ENCODE results near the gene XCR1.

XCR1 gene

DNA sequence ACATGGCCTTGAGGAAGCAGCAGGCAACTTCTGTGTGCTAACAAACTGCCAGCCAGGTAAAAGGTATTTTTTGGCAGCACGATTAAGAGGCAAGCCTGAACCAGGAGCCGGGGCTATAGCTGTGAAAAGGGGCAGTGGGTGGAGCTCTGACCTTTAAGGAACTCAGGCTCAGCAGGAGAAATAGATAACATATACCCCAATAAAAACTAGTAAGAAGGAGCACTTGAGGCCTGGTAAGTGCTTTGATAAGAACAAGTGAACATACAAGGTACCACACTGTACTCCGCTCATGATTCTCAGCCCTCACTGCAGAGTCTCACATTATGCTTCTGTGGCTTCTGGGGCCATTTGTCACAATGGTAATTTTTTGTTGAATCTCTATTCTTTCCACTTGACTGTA lies 37.1 kb downstream of the XCR1 start:
- H3K79me2 ChIP-seq (ENCODE audit: control insufficient read depth, low read length) = peaks cover 92% of the 10 kb centered on the region
- H3K4me3 ChIP-seq (ENCODE audit: low read length) = no peak overlapping the region
- H3K36me3 ChIP-seq (ENCODE audit: control insufficient read depth, low read length) = peaks cover 6% of the 10 kb centered on the region
- H3K27me3 ChIP-seq (ENCODE audit: control insufficient read depth, low read length) = no peaks in the 10 kb centered on the region
- H4K20me1 ChIP-seq (ENCODE audit: control insufficient read depth, insufficient read depth, low read depth, low read length) = peaks cover 4% of the 10 kb centered on the region
- H3K4me1 ChIP-seq (ENCODE audit: control insufficient read depth, low read length) = peaks cover 24% of the 10 kb centered on the region
- H3K9me2 ChIP-seq (replicated peaks; ENCODE audit: control insufficient read depth, low read length) = no peaks in the 10 kb centered on the region
- no peak overlapping the region for H3K27ac ChIP-seq (ENCODE audit: low read depth, low read length)
- H3K4me2 ChIP-seq (ENCODE audit: low read length) = no peak overlapping the region
- no peak for TF ChIP-seq EZH2phosphoT487 (IDR thresholded peaks at IDR 0.05; ENCODE audit: borderline replicate concordance, low read length)
- TF ChIP-seq, protein P1, sequence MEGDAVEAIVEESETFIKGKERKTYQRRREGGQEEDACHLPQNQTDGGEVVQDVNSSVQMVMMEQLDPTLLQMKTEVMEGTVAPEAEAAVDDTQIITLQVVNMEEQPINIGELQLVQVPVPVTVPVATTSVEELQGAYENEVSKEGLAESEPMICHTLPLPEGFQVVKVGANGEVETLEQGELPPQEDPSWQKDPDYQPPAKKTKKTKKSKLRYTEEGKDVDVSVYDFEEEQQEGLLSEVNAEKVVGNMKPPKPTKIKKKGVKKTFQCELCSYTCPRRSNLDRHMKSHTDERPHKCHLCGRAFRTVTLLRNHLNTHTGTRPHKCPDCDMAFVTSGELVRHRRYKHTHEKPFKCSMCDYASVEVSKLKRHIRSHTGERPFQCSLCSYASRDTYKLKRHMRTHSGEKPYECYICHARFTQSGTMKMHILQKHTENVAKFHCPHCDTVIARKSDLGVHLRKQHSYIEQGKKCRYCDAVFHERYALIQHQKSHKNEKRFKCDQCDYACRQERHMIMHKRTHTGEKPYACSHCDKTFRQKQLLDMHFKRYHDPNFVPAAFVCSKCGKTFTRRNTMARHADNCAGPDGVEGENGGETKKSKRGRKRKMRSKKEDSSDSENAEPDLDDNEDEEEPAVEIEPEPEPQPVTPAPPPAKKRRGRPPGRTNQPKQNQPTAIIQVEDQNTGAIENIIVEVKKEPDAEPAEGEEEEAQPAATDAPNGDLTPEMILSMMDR (IDR thresholded peaks at IDR 0.05; ENCODE audit: low read depth, low read length, poor library complexity, severe bottlenecking) = no peak
- no peaks in the 10 kb centered on the region for H3F3A ChIP-seq (ENCODE audit: control insufficient read depth, insufficient read depth)
- no peaks in the 10 kb centered on the region for H3K9me3 ChIP-seq (ENCODE audit: control insufficient read depth, insufficient read depth, low read length)

DNA sequence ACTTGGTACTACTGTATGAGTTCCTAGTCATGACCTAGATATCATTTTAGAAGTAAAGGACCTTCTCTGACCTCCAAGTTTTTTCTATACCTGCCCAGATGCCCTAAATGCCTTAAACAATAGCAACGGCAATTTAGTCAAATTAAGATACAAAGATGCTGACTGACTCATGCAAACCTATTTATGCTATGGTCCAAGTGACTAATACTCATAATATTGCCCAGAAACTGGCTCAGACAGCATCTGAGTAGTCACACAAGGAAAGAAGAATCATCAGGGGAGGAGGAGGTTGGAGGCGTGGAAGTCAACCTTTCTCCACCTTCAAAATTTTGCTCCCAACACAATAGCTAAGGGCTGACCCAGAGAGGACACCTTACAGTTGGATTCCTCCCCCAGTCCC lies 38.5 kb downstream of the XCR1 start:
- Histone ChIP-seq H3F3A (ENCODE audit: control insufficient read depth, insufficient read depth) (no peaks in the 10 kb centered on the region), H3K4me1 (ENCODE audit: control insufficient read depth, low read length) (peaks cover 16% of the 10 kb centered on the region), H3K27me3 (ENCODE audit: control insufficient read depth, low read length) (no peaks in the 10 kb centered on the region), H3K4me3 (ENCODE audit: low read length) (no peak overlapping the region), H4K20me1 (ENCODE audit: control insufficient read depth, insufficient read depth, low read depth, low read length) (peaks cover 4% of the 10 kb centered on the region), H3K4me2 (ENCODE audit: low read length) (no peak overlapping the region), H3K79me2 (ENCODE audit: control insufficient read depth, low read length) (peaks cover 78% of the 10 kb centered on the region), H3K36me3 (ENCODE audit: control insufficient read depth, low read length) (peaks cover 18% of the 10 kb centered on the region), H3K9me3 (ENCODE audit: control insufficient read depth, insufficient read depth, low read length) (no peaks in the 10 kb centered on the region), H3K9me2 (replicated peaks; ENCODE audit: control insufficient read depth, low read length) (no peaks in the 10 kb centered on the region), H3K27ac (ENCODE audit: low read depth, low read length) (no peak overlapping the region)
- TF ChIP-seq, protein P1 (IDR thresholded peaks at IDR 0.05; ENCODE audit: low read depth, low read length, poor library complexity, severe bottlenecking) = no peak
- TF ChIP-seq EZH2phosphoT487 (IDR thresholded peaks at IDR 0.05; ENCODE audit: borderline replicate concordance, low read length) = no peak

DNA sequence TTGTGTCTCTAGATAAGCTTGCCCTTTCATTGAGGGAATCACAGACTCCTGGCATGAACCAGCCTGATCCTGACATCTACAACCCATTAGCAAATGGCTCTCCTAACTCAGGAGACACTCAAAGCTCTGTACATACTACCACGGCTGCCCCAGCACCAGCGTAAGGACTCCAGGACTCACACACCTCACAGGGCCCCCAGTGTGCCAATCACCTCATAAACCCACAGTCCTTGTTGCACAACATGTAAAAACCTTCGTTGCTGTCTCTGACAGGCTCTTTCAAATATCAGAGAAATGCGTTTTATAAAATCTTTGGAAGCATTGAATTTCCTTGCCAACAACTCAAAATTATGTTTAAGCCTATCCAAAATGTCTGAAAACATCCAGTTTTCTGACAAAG lies 38.9 kb downstream of the XCR1 start:
- H3K4me1 ChIP-seq (ENCODE audit: control insufficient read depth, low read length) = peaks cover 12% of the 10 kb centered on the region
- H3K27me3 ChIP-seq (ENCODE audit: control insufficient read depth, low read length) = no peaks in the 10 kb centered on the region
- H3K79me2 ChIP-seq (ENCODE audit: control insufficient read depth, low read length) = peaks cover 74% of the 10 kb centered on the region
- TF ChIP-seq, protein P1 (IDR thresholded peaks at IDR 0.05; ENCODE audit: low read depth, low read length, poor library complexity, severe bottlenecking) = no peak
- TF ChIP-seq EZH2phosphoT487 (IDR thresholded peaks at IDR 0.05; ENCODE audit: borderline replicate concordance, low read length) = no peak
- H3K4me3 ChIP-seq (ENCODE audit: low read length) = no peak overlapping the region
- peaks cover 4% of the 10 kb centered on the region for H4K20me1 ChIP-seq (ENCODE audit: control insufficient read depth, insufficient read depth, low read depth, low read length)
- H3K4me2 ChIP-seq (ENCODE audit: low read length) = no peak overlapping the region
- no peak overlapping the region for H3K27ac ChIP-seq (ENCODE audit: low read depth, low read length)
- H3K9me2 ChIP-seq (replicated peaks; ENCODE audit: control insufficient read depth, low read length) = no peaks in the 10 kb centered on the region
- H3F3A ChIP-seq (ENCODE audit: control insufficient read depth, insufficient read depth) = no peaks in the 10 kb centered on the region
- H3K36me3 ChIP-seq (ENCODE audit: control insufficient read depth, low read length) = peaks cover 19% of the 10 kb centered on the region
- H3K9me3 ChIP-seq (ENCODE audit: control insufficient read depth, insufficient read depth, low read length) = no peaks in the 10 kb centered on the region
